HepG2 (cell line): ENCODE data around the gene OXSM. TPM values are rescaled to one million over a fixed set of nuclear protein-coding genes. Genes with fewer than 3 reads are reported as not detected.
A peak's percentile ranks its signal among the peaks of the same experiment; 100 is the strongest.

Source experiments
- CHD2 ChIP-seq: IDR thresholded peaks from 2 replicates; pipeline ENCODE4 v1.6.1; 2011; ENCODE audit warnings: low read depth, low read length, improper control_type of control experiment
- CREB1 ChIP-seq, 2 experiments: fragments of 450-650 bp in 1 of 2; IDR thresholded peaks; 2 replicates each; pipeline ENCODE4 v1.6.1; 2016 to 2017; ENCODE audit warnings: control low read depth in 1 of 2, mild to moderate bottlenecking in 1 of 2, missing compliant biosample characterization in 1 of 2, missing genetic modification characterization in 1 of 2
- HNRNPK ChIP-seq: fragments of 200-400 bp; formaldehyde crosslinking; IDR thresholded peaks from 2 replicates; pipeline ENCODE4 v1.6.1; 2018; ENCODE audit warnings: low read length, low read depth, moderate library complexity, mild to moderate bottlenecking; ENCODE audit not compliant: poor library complexity, severe bottlenecking
- HNRNPLL ChIP-seq: fragments of 200-400 bp; formaldehyde crosslinking; IDR thresholded peaks from 2 replicates; pipeline ENCODE4 v1.6.1; 2017; ENCODE audit warnings: mild to moderate bottlenecking, low read depth, low read length; ENCODE audit not compliant: poor library complexity, severe bottlenecking
- NCOA1 ChIP-seq: sonication (generic); formaldehyde crosslinking; IDR thresholded peaks from 2 replicates; pipeline ENCODE4 v1.9.0; 2021; ENCODE audit warnings: missing genetic modification reagents
- NFATC3 ChIP-seq: sonication (generic); formaldehyde crosslinking; IDR thresholded peaks from 2 replicates; pipeline ENCODE4 v1.5.1; 2020; ENCODE audit warnings: mild to moderate bottlenecking, missing genetic modification reagents
- NPAS2 ChIP-seq: sonication (generic); formaldehyde crosslinking; IDR thresholded peaks from 2 replicates; pipeline ENCODE4 v1.8.0; 2022; ENCODE audit warnings: mild to moderate bottlenecking, missing genetic modification reagents, borderline replicate concordance
- PHF5A ChIP-seq: IDR thresholded peaks from one replicate; pipeline ENCODE4 v1.6.1; 2018; ENCODE audit warnings: low read depth, missing genetic modification reagents; ENCODE audit not compliant: unreplicated experiment
- POLR2AphosphoS2 ChIP-seq: IDR thresholded peaks from 2 replicates; pipeline ENCODE4 v1.6.1; 2011; ENCODE audit warnings: low read depth, low read length, improper control_type of control experiment
- PRMT3 ChIP-seq: sonication (generic); formaldehyde crosslinking; IDR thresholded peaks from 2 replicates; pipeline ENCODE4 v1.8.1; 2022; ENCODE audit warnings: low read depth, mild to moderate bottlenecking, moderate library complexity, missing genetic modification reagents, borderline replicate concordance
- SKI ChIP-seq: fragments of 450-650 bp; IDR thresholded peaks from one replicate; pipeline ENCODE4 v1.6.1; 2018; ENCODE audit warnings: mild to moderate bottlenecking; ENCODE audit not compliant: partially characterized antibody
- ZNF335 ChIP-seq: sonication (generic); formaldehyde crosslinking; IDR thresholded peaks from 2 replicates; pipeline ENCODE4 v1.4.0; 2020; ENCODE audit warnings: missing genetic modification reagents
- polyA plus RNA-seq, 8 experiments: library from polyadenylated mRNA; depleted of rRNA in 3 of 8; stranded (reverse) in 7 of 8; unstranded in 1 of 8; fragments of >200 nt; fragmentation: Illumina TruSeq in 4 of 8; extraction: Trizol in 4 of 8; gene quantifications; 2 replicates each; pipeline versions ENCODE4 v1.2.1 to v1.2.3, GENCODE V29; 2011 to 2016; ENCODE audit warnings: low read depth in 4 of 8, missing spikeins in 1 of 8, mixed read lengths in 1 of 8; ENCODE audit not compliant: insufficient read depth in 1 of 8
- total RNA-seq, 5 experiments: library from RNA; depleted of rRNA; stranded (reverse); fragments of >200 nt; fragmentation: Illumina TruSeq; extraction: Trizol; gene quantifications; 2 replicates each; pipeline ENCODE4 v1.2.3, GENCODE V29; 2016; ENCODE audit warnings: low read depth in 1 of 5
- TF ChIP-seq, protein P1 (sequence below): sonication (generic); formaldehyde crosslinking; IDR thresholded peaks from 2 replicates; pipeline ENCODE4 v1.4.0; 2020; ENCODE audit warnings: missing genetic modification reagents
- TF ChIP-seq, protein P2 (sequence below): sonication (generic); formaldehyde crosslinking; IDR thresholded peaks from 2 replicates; pipeline ENCODE4 v1.5.0; 2020; ENCODE audit warnings: missing genetic modification reagents
- TF ChIP-seq, protein P3 (sequence below): sonication (generic); formaldehyde crosslinking; IDR thresholded peaks from 2 replicates; pipeline ENCODE4 v1.4.0; 2020; ENCODE audit warnings: missing genetic modification reagents
- TF ChIP-seq, protein P4 (sequence below): sonication (generic); formaldehyde crosslinking; conservative IDR thresholded peaks from 2 replicates; pipeline ENCODE4 v1.4.0; 2020; ENCODE audit warnings: missing genetic modification reagents
- TF ChIP-seq, protein P5 (sequence below): sonication (generic); formaldehyde crosslinking; IDR thresholded peaks from 2 replicates; pipeline ENCODE4 v1.5.0; 2020; ENCODE audit warnings: mild to moderate bottlenecking, missing genetic modification reagents

Gene OXSM
- total and polyA plus RNA-seq, 2 of the 13 experiments (the other 11 are each of a cell fraction or from before 2014, with no cell fraction given), result 18.2 to 34.4 TPM

DNA sequence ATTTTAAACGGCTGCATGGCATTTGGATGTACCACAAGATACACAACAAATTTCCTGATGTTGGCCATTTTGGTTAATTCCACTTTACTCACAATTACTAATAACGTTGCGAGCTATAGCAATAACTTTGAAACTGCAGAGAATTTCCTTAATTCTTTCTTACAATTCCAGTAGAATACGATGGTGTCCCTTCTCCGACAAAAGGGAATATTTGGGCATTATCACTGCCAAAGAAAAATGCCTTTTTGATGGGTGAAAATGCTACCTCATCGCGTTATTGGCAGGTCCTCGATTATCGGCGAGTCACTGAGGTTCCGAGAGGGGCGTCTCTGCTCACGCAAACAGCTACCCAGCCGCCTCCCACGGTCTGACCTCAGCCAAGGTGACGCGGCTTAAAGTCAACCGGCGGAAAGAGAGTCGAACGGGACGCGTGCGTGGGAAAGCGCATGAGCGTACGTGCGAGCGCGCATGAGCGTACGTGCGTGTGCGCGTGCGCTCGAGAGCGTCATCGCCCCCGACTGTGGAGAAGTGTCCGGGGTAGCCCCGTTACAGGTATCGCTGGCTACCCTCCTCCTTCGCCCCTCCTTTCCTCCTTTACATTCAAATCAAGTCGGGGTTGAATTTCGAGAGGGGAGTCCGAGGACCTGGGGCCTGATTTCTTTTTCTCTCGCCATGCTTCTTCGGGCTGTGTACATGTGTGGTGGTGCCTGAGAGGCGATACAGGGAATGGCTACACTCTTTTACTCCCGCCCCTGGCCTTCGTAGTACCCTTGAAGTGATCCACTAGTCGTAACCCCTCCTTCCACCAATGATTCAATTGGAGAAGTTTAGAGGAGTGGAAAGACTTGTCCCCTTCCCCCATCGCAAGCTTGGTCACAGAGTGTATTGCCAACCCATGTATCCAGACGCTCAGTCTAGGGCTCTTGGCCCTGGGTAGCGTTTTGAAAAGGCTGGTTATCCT is at the start of gene OXSM (continued):
- TF ChIP-seq ZNF335 (CRISPR knock-in tag), result peak; percentile 48; the same call in 1 of the 2 replicates
- no peak for TF ChIP-seq POLR2AphosphoS2
- no peak for TF ChIP-seq HNRNPK
- no peak for TF ChIP-seq NPAS2 (CRISPR knock-in tag)
- TF ChIP-seq CHD2, result no peak
- TF ChIP-seq, protein P1, sequence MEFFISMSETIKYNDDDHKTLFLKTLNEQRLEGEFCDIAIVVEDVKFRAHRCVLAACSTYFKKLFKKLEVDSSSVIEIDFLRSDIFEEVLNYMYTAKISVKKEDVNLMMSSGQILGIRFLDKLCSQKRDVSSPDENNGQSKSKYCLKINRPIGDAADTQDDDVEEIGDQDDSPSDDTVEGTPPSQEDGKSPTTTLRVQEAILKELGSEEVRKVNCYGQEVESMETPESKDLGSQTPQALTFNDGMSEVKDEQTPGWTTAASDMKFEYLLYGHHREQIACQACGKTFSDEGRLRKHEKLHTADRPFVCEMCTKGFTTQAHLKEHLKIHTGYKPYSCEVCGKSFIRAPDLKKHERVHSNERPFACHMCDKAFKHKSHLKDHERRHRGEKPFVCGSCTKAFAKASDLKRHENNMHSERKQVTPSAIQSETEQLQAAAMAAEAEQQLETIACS, result peak; percentile 93
- TF ChIP-seq, protein P2, sequence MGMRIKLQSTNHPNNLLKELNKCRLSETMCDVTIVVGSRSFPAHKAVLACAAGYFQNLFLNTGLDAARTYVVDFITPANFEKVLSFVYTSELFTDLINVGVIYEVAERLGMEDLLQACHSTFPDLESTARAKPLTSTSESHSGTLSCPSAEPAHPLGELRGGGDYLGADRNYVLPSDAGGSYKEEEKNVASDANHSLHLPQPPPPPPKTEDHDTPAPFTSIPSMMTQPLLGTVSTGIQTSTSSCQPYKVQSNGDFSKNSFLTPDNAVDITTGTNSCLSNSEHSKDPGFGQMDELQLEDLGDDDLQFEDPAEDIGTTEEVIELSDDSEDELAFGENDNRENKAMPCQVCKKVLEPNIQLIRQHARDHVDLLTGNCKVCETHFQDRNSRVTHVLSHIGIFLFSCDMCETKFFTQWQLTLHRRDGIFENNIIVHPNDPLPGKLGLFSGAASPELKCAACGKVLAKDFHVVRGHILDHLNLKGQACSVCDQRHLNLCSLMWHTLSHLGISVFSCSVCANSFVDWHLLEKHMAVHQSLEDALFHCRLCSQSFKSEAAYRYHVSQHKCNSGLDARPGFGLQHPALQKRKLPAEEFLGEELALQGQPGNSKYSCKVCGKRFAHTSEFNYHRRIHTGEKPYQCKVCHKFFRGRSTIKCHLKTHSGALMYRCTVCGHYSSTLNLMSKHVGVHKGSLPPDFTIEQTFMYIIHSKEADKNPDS (CRISPR knock-in tag), result peak; percentile 52; the same call in 1 of the 2 replicates
- TF ChIP-seq, protein P3, sequence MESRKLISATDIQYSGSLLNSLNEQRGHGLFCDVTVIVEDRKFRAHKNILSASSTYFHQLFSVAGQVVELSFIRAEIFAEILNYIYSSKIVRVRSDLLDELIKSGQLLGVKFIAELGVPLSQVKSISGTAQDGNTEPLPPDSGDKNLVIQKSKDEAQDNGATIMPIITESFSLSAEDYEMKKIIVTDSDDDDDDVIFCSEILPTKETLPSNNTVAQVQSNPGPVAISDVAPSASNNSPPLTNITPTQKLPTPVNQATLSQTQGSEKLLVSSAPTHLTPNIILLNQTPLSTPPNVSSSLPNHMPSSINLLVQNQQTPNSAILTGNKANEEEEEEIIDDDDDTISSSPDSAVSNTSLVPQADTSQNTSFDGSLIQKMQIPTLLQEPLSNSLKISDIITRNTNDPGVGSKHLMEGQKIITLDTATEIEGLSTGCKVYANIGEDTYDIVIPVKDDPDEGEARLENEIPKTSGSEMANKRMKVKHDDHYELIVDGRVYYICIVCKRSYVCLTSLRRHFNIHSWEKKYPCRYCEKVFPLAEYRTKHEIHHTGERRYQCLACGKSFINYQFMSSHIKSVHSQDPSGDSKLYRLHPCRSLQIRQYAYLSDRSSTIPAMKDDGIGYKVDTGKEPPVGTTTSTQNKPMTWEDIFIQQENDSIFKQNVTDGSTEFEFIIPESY (CRISPR knock-in tag), result peak; percentile 68; the same call in 1 of the 2 replicates
- TF ChIP-seq PRMT3 (CRISPR knock-in tag), result peak; percentile 30; the same call in 1 of the 2 replicates
- peak; percentile 94 for TF ChIP-seq HNRNPLL
- TF ChIP-seq, protein P4, sequence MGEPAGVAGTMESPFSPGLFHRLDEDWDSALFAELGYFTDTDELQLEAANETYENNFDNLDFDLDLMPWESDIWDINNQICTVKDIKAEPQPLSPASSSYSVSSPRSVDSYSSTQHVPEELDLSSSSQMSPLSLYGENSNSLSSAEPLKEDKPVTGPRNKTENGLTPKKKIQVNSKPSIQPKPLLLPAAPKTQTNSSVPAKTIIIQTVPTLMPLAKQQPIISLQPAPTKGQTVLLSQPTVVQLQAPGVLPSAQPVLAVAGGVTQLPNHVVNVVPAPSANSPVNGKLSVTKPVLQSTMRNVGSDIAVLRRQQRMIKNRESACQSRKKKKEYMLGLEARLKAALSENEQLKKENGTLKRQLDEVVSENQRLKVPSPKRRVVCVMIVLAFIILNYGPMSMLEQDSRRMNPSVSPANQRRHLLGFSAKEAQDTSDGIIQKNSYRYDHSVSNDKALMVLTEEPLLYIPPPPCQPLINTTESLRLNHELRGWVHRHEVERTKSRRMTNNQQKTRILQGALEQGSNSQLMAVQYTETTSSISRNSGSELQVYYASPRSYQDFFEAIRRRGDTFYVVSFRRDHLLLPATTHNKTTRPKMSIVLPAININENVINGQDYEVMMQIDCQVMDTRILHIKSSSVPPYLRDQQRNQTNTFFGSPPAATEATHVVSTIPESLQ (CRISPR knock-in tag), result no peak
- TF ChIP-seq, protein P5, sequence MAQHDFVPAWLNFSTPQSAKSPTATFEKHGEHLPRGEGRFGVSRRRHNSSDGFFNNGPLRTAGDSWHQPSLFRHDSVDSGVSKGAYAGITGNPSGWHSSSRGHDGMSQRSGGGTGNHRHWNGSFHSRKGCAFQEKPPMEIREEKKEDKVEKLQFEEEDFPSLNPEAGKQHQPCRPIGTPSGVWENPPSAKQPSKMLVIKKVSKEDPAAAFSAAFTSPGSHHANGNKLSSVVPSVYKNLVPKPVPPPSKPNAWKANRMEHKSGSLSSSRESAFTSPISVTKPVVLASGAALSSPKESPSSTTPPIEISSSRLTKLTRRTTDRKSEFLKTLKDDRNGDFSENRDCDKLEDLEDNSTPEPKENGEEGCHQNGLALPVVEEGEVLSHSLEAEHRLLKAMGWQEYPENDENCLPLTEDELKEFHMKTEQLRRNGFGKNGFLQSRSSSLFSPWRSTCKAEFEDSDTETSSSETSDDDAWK, result no peak
- peak; percentile 45 for TF ChIP-seq SKI
- no peak for TF ChIP-seq NFATC3 (CRISPR knock-in tag)
- peak; percentile 90 for TF ChIP-seq CREB1 (IDR thresholded peaks at IDR 0.05)
- TF ChIP-seq CREB1 (CRISPR knock-in tag; IDR thresholded peaks at IDR 0.05), result peak; percentile 84
- no peak for TF ChIP-seq PHF5A
- TF ChIP-seq NCOA1, result 0 out of 2 replicates have a peak, but pooled peaks have one; percentile 25
